Esophagus squamous epithelium (tissue), 5 donors: Measurements from ENCODE around the gene LRRC3C. TPM values are rescaled to one million over a fixed set of nuclear protein-coding genes. Genes with fewer than 3 reads are reported as not detected.

Experiments used
- DNase-seq: peaks from one replicate; lab custom pipeline; 2025; lab: John Stamatoyannopoulos, UW
- H3K27ac ChIP-seq, 4 donors: fragments of 200-600 bp; sonication (generic); one replicate each; pipeline ENCODE4 v1.5.1; 2016 to 2019; ENCODE audit warnings: mild to moderate bottlenecking in 1 of 4
- H3K27me3 ChIP-seq, 4 donors: fragments of 200-600 bp; sonication (generic); 1 replicate in 3 of 4; 2 replicates in 1 of 4; pipeline versions ENCODE4 v1.5.1 to v1.6.0; 2017 to 2021; ENCODE audit warnings: antibody characterized with exemption in 1 of 4
- H3K36me3 ChIP-seq, 3 donors: fragments of 200-600 bp; sonication (generic); one replicate each; pipeline ENCODE4 v1.5.1; 2016 to 2019
- H3K4me1 ChIP-seq, 3 donors: fragments of 200-600 bp; sonication (generic); one replicate each; pipeline ENCODE4 v1.5.1; 2017 to 2019
- H3K4me3 ChIP-seq, 4 donors: fragments of 200-600 bp; sonication (generic); 1 replicate in 3 of 4; 2 replicates in 1 of 4; pipeline ENCODE4 v1.5.1; 2016 to 2019; ENCODE audit warnings: mild to moderate bottlenecking in 2 of 4, moderate library complexity in 1 of 4
- H3K9me3 ChIP-seq, 3 donors: fragments of 200-600 bp; sonication (generic); one replicate each; pipeline ENCODE4 v1.5.1; 2016 to 2019
- CTCF ChIP-seq, 6 experiments: fragments of 450-650 bp in 4 of 6; fragments of 200-600 bp in 2 of 6; sonication (generic) in 2 of 6; IDR thresholded peaks; one replicate each; pipeline ENCODE4 v1.5.1; 2016 to 2019; ENCODE audit warnings: antibody characterized with exemption in 6 of 6, mild to moderate bottlenecking in 4 of 6, moderate library complexity in 4 of 6
- POLR2A ChIP-seq, 4 donors: fragments of 450-650 bp; IDR thresholded peaks; one replicate each; pipeline ENCODE4 v1.6.1; 2017; ENCODE audit warnings: antibody characterized with exemption in 4 of 4, mild to moderate bottlenecking in 4 of 4, moderate library complexity in 3 of 4
- WGBS, 2 donors: methylation state at CpG; one replicate each; pipeline ENCODE4 v1.1.5; 2018; 5-methylcytosine and 5-hydroxymethylcytosine counted together
- intact Hi-C: fragments of 100-400 bp; cut with DNase I; formaldehyde crosslinking; loops from one replicate; pipeline ENCODE4 v1.15.0; 2022
- total RNA-seq, 4 donors: library from RNA; depleted of rRNA; stranded (reverse); fragments of >200 nt; gene quantifications; one replicate each; pipeline ENCODE4 v1.1.0, GENCODE V29; 2016
- donor health status: DM: yes; HTN: yes; CAD: no.

The LRRC3C gene
- total RNA-seq, 4 donors from 2014 or later, result not detected

GRCh38 chr17:39939106-39939505 is 11.6 kb downstream of the LRRC3C start:
- 62 to 68% methylated on average over 3 of the region's 3 CpGs for WGBS, 2 donors
- Histone ChIP-seq H3K9me3 (no peaks in the 10 kb centered on the region), H3K27ac (no peak overlapping the region)

GRCh38 chr17:39939588-39940419 is 12.3 kb downstream of the LRRC3C start:
- Histone ChIP-seq H3K27ac (no peak overlapping the region), H3K9me3 (no peaks in the 10 kb centered on the region), H3K27me3 (peaks cover 0 to 24% (median 0%) of the 10 kb centered on the region in 4 donors), H3K4me1 (peaks cover 0 to 18% (median 0%) of the 10 kb centered on the region in 3 donors), H3K36me3 (no peaks in the 10 kb centered on the region), H3K4me3 (no peak overlapping the region)
- intact Hi-C loops, result no loop called here
- 41 to 56% methylated on average over 6 of the region's 6 CpGs for WGBS, 2 donors
- no peak for TF ChIP-seq POLR2A (IDR thresholded peaks at IDR 0.05)
- peak in 3 of 6 experiments; percentile 5 to 16 (median 7) for TF ChIP-seq CTCF (IDR thresholded peaks at IDR 0.05)
- DNase-seq, result no peak

More at GRCh38 chr17:39939106-39939505, 11.6 kb downstream of the LRRC3C start:
- no peak for DNase-seq
- intact Hi-C loops, result no loop called here
- peaks cover 0 to 15% (median 0%) of the 10 kb centered on the region in 3 donors for H3K4me1 ChIP-seq
- peaks cover 0 to 17% (median 0%) of the 10 kb centered on the region in 4 donors for H3K27me3 ChIP-seq
- H3K36me3 ChIP-seq, result no peaks in the 10 kb centered on the region
- TF ChIP-seq POLR2A (IDR thresholded peaks at IDR 0.05), result no peak
- TF ChIP-seq CTCF (IDR thresholded peaks at IDR 0.05), result no peak
- no peak overlapping the region for H3K4me3 ChIP-seq

- no peak for DNase-seq
- intact Hi-C loops, result no loop called here
- no peaks in the 10 kb centered on the region for H3K36me3 ChIP-seq
- no peak for TF ChIP-seq POLR2A (IDR thresholded peaks at IDR 0.05)
- TF ChIP-seq CTCF (IDR thresholded peaks at IDR 0.05), result no peak
- H3K4me3 ChIP-seq, result no peak overlapping the region
- peaks cover 0 to 22% (median 0%) of the 10 kb centered on the region in 3 donors for H3K4me1 ChIP-seq
- H3K9me3 ChIP-seq, result no peaks in the 10 kb centered on the region
- H3K27me3 ChIP-seq, result peaks cover 0 to 27% (median 0%) of the 10 kb centered on the region in 4 donors
- 36 to 42% methylated on average over 2 of the region's 14 CpGs for WGBS, 2 donors
- no peak overlapping the region for H3K27ac ChIP-seq
These were observed 16.3 kb downstream of the LRRC3C start for GRCh38 chr17:39943702-39944392.

GRCh38 chr17:39944393-39944711 is 16.8 kb downstream of the LRRC3C start:
- no peak overlapping the region for H3K27ac ChIP-seq
- 82% methylated on average over 7 of the region's 16 CpGs; no CpG with 5 or more reads in 1 of the 2 donors for WGBS, 2 donors
- DNase-seq, result no peak

More at GRCh38 chr17:39944393-39944711, 16.8 kb downstream of the LRRC3C start:
- Histone ChIP-seq H3K4me3 (no peak overlapping the region), H3K4me1 (peaks cover 0 to 17% (median 0%) of the 10 kb centered on the region in 3 donors), H3K36me3 (no peaks in the 10 kb centered on the region), H3K27me3 (peaks cover 0 to 27% (median 0%) of the 10 kb centered on the region in 4 donors), H3K9me3 (no peaks in the 10 kb centered on the region)
- no peak for TF ChIP-seq CTCF (IDR thresholded peaks at IDR 0.05)
- no peak for TF ChIP-seq POLR2A (IDR thresholded peaks at IDR 0.05)
- intact Hi-C loops, result no loop called here
